Measurements from ENCODE around the gene MAML3. TPM values are rescaled to one million over a fixed set of nuclear protein-coding genes. Genes with fewer than 3 reads are reported as not detected.

Gene MAML3
- total RNA-seq, 4 donors from 2014 or later, result 16.1 to 40.0 (median 18.1) TPM

GRCh38 chr4:139736661-139737060, 417.3 kb downstream of the MAML3 start:
- Histone ChIP-seq H3K27me3 (no peaks in the 10 kb centered on the region), H3K4me1 (peaks cover 6 to 24% (median 18%) of the 10 kb centered on the region in 4 donors), H3K9me3 (no peaks in the 10 kb centered on the region), H3K4me3 (no peak overlapping the region), H3K36me3 (no peaks in the 10 kb centered on the region), H3K27ac (peak overlapping the region in 3 of 4 donors; percentile 75 to 89 (median 80))
- in situ Hi-C loops (cut with MboI; ENCODE audit: low pct_ligation_motif_present in 1 of 4, low pct_unique_long_range_greater_than_20kb in 1 of 4, low sequenced_read_pairs in 3 of 4) (loop anchor here in 2 of 4 donors (10.0 to 25.0 kb wide), 3 partner anchors 418 to 526 kb away; partner anchors contain the start of gene MAML3 (in 1 of the 2)), intact Hi-C loops (cut with DNase I; ENCODE audit: low total_unique reads) (loop anchor here (5.0 to 10.0 kb wide), 2 partner anchors 148 to 516 kb away; no protein-coding TSS in a partner anchor)
- TF ChIP-seq POLR2A (IDR thresholded peaks at IDR 0.05), result no peak
- no peak for TF ChIP-seq EP300 (IDR thresholded peaks at IDR 0.05; ENCODE audit: low read depth)
- no peak for TF ChIP-seq POLR2AphosphoS5 (IDR thresholded peaks at IDR 0.05)
- TF ChIP-seq CTCF (IDR thresholded peaks at IDR 0.05), result no peak
- WGBS, 2 donors (ENCODE audit: low coverage in 1 of 2), result 92 to 95% methylated on average over 2 of the region's 2 CpGs
- no peak for DNase-seq

DNA sequence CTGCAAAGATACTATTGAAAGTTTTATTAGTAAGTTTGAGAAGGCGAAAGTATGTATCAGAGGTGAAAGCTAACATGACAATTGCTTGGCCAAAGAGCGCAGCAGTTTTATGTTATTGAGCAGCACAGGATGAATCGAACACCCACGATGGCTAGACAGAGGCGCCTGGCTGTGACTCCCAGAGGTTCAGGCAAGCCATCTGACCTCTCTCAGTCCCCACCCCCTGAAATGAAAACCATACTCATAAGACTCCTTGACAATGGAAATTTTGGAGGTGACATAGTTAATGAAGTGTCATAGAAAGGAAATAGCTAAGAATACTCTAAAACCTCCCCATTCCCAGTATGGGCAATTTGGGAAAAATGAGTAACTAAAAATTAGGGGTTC, 417.7 kb downstream of the MAML3 start:
- H3K4me3 ChIP-seq, result no peak overlapping the region
- WGBS, 2 donors (ENCODE audit: low coverage in 1 of 2), result 83 to 88% methylated on average over 2 to 5 of the region's 5 CpGs
- H3K27ac ChIP-seq, result peak overlapping the region; percentile 70 to 89 (median 78)
- no peaks in the 10 kb centered on the region for H3K9me3 ChIP-seq
- no peak for TF ChIP-seq EP300 (IDR thresholded peaks at IDR 0.05; ENCODE audit: low read depth)
- no peak for TF ChIP-seq POLR2AphosphoS5 (IDR thresholded peaks at IDR 0.05)
- TF ChIP-seq POLR2A (IDR thresholded peaks at IDR 0.05), result no peak
- TF ChIP-seq CTCF (IDR thresholded peaks at IDR 0.05), result no peak
- intact Hi-C loops (cut with DNase I; ENCODE audit: low total_unique reads), result loop anchor here (5.0 to 10.0 kb wide), 2 partner anchors 149 to 516 kb away; no protein-coding TSS in a partner anchor
- in situ Hi-C loops (cut with MboI; ENCODE audit: low pct_ligation_motif_present in 1 of 4, low pct_unique_long_range_greater_than_20kb in 1 of 4, low sequenced_read_pairs in 3 of 4), result loop anchor here in 2 of 4 donors (10.0 to 25.0 kb wide), 3 partner anchors 419 to 526 kb away; partner anchors contain the start of gene MAML3 (in 1 of the 2)
- peaks cover 6 to 24% (median 18%) of the 10 kb centered on the region in 4 donors for H3K4me1 ChIP-seq
- H3K27me3 ChIP-seq, result no peaks in the 10 kb centered on the region
- H3K36me3 ChIP-seq, result no peaks in the 10 kb centered on the region
- DNase-seq, result no peak

- DNase-seq, result no peak
Observed at GRCh38 chr4:139735381-139736273, 418.4 kb downstream of the MAML3 start.

More at GRCh38 chr4:139735381-139736273, 418.4 kb downstream of the MAML3 start:
- Histone ChIP-seq H3K4me1 (peaks cover under 1 to 24% (median 12%) of the 10 kb centered on the region in 4 donors), H3K36me3 (no peaks in the 10 kb centered on the region), H3K4me3 (peak overlapping the region; percentile 6 to 54 (median 29)), H3K27ac (peak overlapping the region; percentile 70 to 89 (median 78)), H3K27me3 (no peaks in the 10 kb centered on the region), H3K9me3 (no peaks in the 10 kb centered on the region)
- TF ChIP-seq POLR2AphosphoS5 (IDR thresholded peaks at IDR 0.05) (no peak), EP300 (IDR thresholded peaks at IDR 0.05; ENCODE audit: low read depth) (no peak), POLR2A (IDR thresholded peaks at IDR 0.05) (no peak), CTCF (IDR thresholded peaks at IDR 0.05) (no peak)
- in situ Hi-C loops (cut with MboI; ENCODE audit: low pct_ligation_motif_present in 1 of 4, low pct_unique_long_range_greater_than_20kb in 1 of 4, low sequenced_read_pairs in 3 of 4) (loop anchor here in 2 of 4 donors (10.0 to 25.0 kb wide), 3 partner anchors 419 to 527 kb away; partner anchors contain the start of gene MAML3 (in 1 of the 2)), intact Hi-C loops (cut with DNase I; ENCODE audit: low total_unique reads) (loop anchor here (2.0 to 10.0 kb wide), 3 partner anchors 149 to 517 kb away; no protein-coding TSS in a partner anchor)
- WGBS, 2 donors (ENCODE audit: low coverage in 1 of 2), result 40 to 60% methylated on average over 14 to 57 of the region's 59 CpGs

Measured in transverse colon (tissue), 4 donors.